GM12873 (cell line): ENCODE data around the gene TTC39C.
A peak's percentile ranks its signal among the peaks of the same experiment; 100 is the strongest.

Experiments
- CTCF ChIP-seq: IDR thresholded peaks from 2 replicates; pipeline ENCODE4 v1.5.1; 2012; ENCODE audit warnings: low read depth, mild to moderate bottlenecking, moderate library complexity, low read length, control low read depth; ENCODE audit not compliant: insufficient read depth; ENCODE audit errors: missing control alignments

TTC39C gene

DNA sequence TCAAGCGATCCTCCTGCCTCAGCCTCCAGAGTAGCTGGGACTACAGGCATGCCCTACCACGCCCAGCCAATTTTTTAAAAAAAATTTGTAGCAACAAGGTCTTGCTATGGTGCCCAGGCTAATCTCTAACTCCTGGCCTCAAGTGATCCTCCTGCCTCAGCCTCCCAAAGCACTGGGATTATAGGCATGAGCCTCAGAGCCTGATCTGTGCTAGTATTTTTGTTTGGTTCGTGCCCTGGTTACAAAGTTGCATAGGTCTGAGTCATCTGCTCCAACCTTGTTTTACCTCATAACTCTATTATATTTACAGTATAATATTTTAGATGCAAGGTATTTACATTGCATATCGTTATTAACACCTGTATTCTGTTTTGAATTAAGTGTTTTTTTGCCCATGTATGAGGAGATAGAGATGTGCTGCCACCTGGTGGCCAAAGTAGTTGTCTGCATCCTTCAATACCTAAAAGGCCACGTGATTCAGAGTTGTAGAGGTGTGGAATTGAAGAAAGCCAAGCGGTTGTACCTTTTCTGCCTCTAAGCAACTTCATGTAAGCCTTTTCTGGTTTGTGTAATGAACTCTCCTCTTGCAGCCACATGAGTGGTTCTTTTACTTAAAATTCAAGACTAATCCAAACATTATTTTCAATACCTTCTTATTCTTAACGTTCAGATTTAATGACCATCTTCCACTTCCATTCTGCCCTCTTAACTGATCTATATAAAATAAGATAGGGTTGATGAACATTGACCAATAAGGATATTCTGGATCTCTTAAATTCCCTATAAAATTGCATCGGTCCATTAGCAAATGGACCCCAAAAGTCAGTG lies 104.4 kb downstream of the TTC39C start:
- TF ChIP-seq CTCF = peak; percentile 76

GRCh38 chr18:24120676-24121075 lies 106.1 kb downstream of the TTC39C start:
- no peak for TF ChIP-seq CTCF

DNA sequence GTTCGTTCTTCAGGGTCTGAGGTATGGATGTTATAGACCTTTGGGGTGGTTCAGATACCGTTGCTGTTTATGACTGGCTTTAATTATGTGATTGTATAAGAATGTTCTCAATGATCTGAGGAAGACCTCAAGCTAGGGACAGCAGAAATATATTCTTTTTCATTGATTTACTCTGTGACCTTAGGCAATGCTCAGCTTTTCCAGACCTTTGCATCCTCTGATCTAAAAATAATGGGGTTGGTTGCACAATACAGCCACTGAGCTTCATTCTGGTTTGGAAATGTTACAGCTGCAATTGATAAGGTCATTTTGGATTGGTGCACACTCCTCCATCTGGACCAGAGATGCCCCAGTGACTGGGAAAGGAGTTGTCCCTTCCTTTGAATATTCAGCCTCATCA lies 107.1 kb downstream of the TTC39C start:
- no peak for TF ChIP-seq CTCF

DNA sequence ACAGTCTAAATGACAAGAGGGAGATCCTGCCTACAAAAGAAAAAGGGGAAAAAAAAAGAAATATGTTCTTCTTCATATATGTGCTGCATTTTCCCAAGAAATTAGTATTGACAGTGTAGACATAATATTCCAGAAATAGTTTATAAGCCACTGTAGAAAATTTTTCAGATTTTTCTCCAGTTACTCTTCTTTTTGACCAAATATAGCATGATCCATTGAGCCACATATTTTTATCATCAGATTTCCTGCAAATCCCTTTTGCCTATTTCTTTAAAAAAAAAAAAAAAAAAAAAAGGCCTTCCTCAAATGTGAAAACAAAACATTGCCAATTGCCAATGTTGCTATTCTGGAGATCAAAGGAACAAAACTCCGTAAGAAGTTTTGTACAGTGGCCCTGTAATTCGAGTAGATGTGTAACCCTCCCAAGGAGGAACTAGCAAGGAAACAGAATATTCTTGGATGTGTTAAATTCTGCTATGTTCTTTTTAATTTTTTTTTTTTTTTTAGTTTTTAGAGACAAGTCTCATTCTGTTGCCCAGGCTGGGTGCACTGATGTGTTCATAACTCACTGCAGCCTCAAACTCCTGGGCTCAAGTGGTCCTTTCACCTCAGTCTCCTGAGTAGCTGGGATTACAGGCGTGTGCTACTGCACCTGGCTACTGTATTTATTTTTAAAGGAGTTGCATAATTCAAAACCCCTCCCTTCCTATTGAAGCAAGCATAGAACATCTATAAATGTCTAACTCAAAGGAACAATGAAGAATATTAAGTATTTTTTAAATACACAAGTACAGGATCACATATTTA lies 111.8 kb downstream of the TTC39C start:
- no peak for TF ChIP-seq CTCF

DNA sequence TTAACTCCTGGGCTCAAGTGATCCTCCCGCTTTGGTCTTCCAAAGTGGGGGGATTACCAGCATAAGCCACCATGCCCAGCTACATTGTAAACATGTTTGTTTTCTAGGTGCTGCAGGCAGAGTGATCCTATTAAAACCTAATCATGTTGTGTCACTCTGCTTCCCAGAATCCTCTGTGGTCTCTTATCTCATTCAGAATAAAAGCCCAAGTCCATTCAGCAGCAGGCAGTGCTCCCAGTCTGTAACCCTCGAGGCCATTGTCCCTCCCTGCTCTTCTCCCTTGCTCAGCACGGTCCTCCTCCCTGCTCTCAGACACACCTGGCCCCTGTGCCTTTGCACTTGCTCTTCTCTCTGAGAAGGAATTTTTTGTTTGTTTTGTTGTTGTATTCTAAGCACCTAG lies 113.2 kb downstream of the TTC39C start:
- no peak for TF ChIP-seq CTCF

DNA sequence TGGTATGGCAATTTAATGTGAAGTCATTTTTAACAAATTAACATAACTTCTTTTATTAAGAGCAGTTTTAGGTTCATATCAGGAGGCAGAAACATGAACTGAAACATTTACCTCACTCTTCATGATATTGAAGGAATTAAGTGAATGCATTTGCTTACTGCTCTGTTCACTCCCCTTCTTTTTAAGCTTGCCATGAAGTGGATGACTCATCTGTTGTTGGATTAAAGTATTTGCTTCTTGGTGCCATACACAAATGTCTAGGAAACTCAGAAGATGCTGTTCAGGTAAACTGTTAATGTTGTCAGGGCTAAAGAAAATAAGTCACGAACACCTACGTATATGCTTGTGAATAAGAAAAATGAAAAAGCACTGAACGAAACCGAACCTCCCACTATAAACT lies 114.1 kb downstream of the TTC39C start:
- no peak for TF ChIP-seq CTCF

DNA sequence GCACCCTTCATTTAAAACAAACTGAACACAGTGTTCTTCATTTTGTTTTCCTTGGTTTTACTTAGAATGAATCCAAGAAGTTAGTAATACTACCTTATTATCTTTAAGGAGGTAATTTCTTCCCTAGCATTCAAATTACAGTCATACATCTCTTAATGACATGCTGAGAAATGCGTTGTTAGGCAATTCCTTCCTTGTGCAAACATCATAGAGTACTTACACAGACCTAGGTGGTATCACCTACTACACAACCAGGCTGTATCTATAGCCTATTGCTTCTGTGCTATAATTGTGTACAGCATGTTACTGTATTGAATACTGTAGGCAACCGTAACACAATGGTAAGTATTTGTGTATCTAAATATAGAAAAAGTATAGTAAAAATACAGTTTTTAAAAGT lies 115.9 kb downstream of the TTC39C start:
- no peak for TF ChIP-seq CTCF
